ENCODE measurements around the gene FAM156B. TPM values are rescaled to one million over a fixed set of nuclear protein-coding genes. Genes with fewer than 3 reads are reported as not detected.
"Not testable (repeated sequence)": the region's sequence is repeated elsewhere in the genome, so short reads cannot be mapped to it uniquely, and the experiment has no call there.

Gene FAM156B
- total RNA-seq, 1 experiment from 2014 or later, result 11.2 TPM

GRCh38 chrX:52923781-52924241, 26.7 kb downstream of the FAM156B start:
- no peak overlapping the region for H3K18ac ChIP-seq (ENCODE audit: insufficient read length, low read depth, low read length)
- Mint-ChIP-seq H3K27ac (no peak overlapping the region), H3K4me3 (no peak overlapping the region), H3K4me1 (peaks cover 12 to 19% of the 10 kb centered on the region in 2 experiments), H3K9me3 (peaks cover 51 to 59% of the 10 kb centered on the region in 2 experiments), H3K27me3 (ENCODE audit: low read depth) (peaks cover 4% of the 10 kb centered on the region; the same call in 1 of the 2 replicates), H3K36me3 (ENCODE audit: insufficient read depth in 1 of 3, low read depth in 3 of 3) (peaks cover 0 to 5% (median 2%) of the 10 kb centered on the region in 3 experiments; a peak in 2 of 7 replicates)
- H3K14ac ChIP-seq (ENCODE audit: insufficient read depth, low read length), result no peak overlapping the region
- H3K79me1 ChIP-seq (ENCODE audit: insufficient read depth, low read depth, low read length, poor library complexity, severe bottlenecking), result no peaks in the 10 kb centered on the region
- H2AK5ac ChIP-seq (ENCODE audit: insufficient read length, low read length), result no peak overlapping the region
- no peak overlapping the region for H4K5ac ChIP-seq (ENCODE audit: insufficient read length, low read depth, low read length)
- H4K91ac ChIP-seq (ENCODE audit: insufficient read length, low read depth, low read length), result no peak overlapping the region
- no peak overlapping the region for H2BK20ac ChIP-seq (ENCODE audit: low read depth, low read length, poor library complexity, severe bottlenecking)
- no peak overlapping the region for H3T11ph ChIP-seq (ENCODE audit: low read length)
- no peaks in the 10 kb centered on the region for H3K27me3 ChIP-seq (ENCODE audit: insufficient read depth, low read length)
- no peak overlapping the region for H3K56ac ChIP-seq (ENCODE audit: insufficient read length, low read depth, low read length)
- WGBS (ENCODE audit: extremely low coverage, insufficient read length, low lambda C conversion rate), result no CpG with 5 or more reads among the region's 4 CpGs
- H2BK12ac ChIP-seq (ENCODE audit: insufficient read length, low read depth, low read length), result no peak overlapping the region
- no peak overlapping the region for H2BK120ac ChIP-seq (ENCODE audit: low read depth, low read length, poor library complexity, severe bottlenecking)
- H4K20me1 ChIP-seq (ENCODE audit: control insufficient read depth, insufficient read depth, insufficient read length), result no peaks in the 10 kb centered on the region
- H2BK5ac ChIP-seq (ENCODE audit: insufficient read length, low read length), result no peak overlapping the region
- no peak overlapping the region for H4K8ac ChIP-seq (replicated peaks; ENCODE audit: insufficient read length, low read depth, low read length)
- H3K23ac ChIP-seq (ENCODE audit: insufficient read length, low read depth, low read length), result no peak overlapping the region
- no peak overlapping the region for H3K9ac ChIP-seq (ENCODE audit: extremely low read depth, insufficient read length, low read length)
- no peak for DNase-seq
- H3K79me2 ChIP-seq (ENCODE audit: insufficient read depth, low read length), result no peaks in the 10 kb centered on the region
- H2AFZ ChIP-seq (ENCODE audit: low read length), result no peak overlapping the region
- TF ChIP-seq, protein P1, sequence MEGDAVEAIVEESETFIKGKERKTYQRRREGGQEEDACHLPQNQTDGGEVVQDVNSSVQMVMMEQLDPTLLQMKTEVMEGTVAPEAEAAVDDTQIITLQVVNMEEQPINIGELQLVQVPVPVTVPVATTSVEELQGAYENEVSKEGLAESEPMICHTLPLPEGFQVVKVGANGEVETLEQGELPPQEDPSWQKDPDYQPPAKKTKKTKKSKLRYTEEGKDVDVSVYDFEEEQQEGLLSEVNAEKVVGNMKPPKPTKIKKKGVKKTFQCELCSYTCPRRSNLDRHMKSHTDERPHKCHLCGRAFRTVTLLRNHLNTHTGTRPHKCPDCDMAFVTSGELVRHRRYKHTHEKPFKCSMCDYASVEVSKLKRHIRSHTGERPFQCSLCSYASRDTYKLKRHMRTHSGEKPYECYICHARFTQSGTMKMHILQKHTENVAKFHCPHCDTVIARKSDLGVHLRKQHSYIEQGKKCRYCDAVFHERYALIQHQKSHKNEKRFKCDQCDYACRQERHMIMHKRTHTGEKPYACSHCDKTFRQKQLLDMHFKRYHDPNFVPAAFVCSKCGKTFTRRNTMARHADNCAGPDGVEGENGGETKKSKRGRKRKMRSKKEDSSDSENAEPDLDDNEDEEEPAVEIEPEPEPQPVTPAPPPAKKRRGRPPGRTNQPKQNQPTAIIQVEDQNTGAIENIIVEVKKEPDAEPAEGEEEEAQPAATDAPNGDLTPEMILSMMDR (conservative IDR thresholded peaks at IDR 0.05), result no peak
- H3K9me3 ChIP-seq (ENCODE audit: control insufficient read depth, low read depth, low read length), result peaks cover 5% of the 10 kb centered on the region
- H3K4me1 ChIP-seq (ENCODE audit: insufficient read depth, low read length), result no peaks in the 10 kb centered on the region
- H3K23me2 ChIP-seq (ENCODE audit: insufficient read length, low read depth, low read length, poor library complexity, severe bottlenecking), result no peaks in the 10 kb centered on the region
- no peak overlapping the region for H3K4me2 ChIP-seq (ENCODE audit: insufficient read depth, insufficient read length, low read length)
- no peak overlapping the region for H2BK15ac ChIP-seq (ENCODE audit: low read depth, low read length)
- no peak overlapping the region for H3K4ac ChIP-seq (ENCODE audit: low read depth, low read length)
- no peak overlapping the region for H3K27ac ChIP-seq (ENCODE audit: insufficient read length, low read depth, low read length)

GRCh38 chrX:52930214-52930613, 33.1 kb downstream of the FAM156B start:
- H3T11ph ChIP-seq (ENCODE audit: low read length); H4K20me1 ChIP-seq (ENCODE audit: control insufficient read depth, insufficient read depth, insufficient read length); H3K18ac ChIP-seq (ENCODE audit: insufficient read length, low read depth, low read length); H2BK12ac ChIP-seq (ENCODE audit: insufficient read length, low read depth, low read length); H3K4me2 ChIP-seq (ENCODE audit: insufficient read depth, insufficient read length, low read length); H3K23me2 ChIP-seq (ENCODE audit: insufficient read length, low read depth, low read length, poor library complexity, severe bottlenecking); H3K27me3 ChIP-seq (ENCODE audit: insufficient read depth, low read length); H3K4me1 ChIP-seq (ENCODE audit: insufficient read depth, low read length); H3K23ac ChIP-seq (ENCODE audit: insufficient read length, low read depth, low read length); H2BK15ac ChIP-seq (ENCODE audit: low read depth, low read length); H2BK5ac ChIP-seq (ENCODE audit: insufficient read length, low read length); H3K4ac ChIP-seq (ENCODE audit: low read depth, low read length); H4K91ac ChIP-seq (ENCODE audit: insufficient read length, low read depth, low read length); DNase-seq; H2BK20ac ChIP-seq (ENCODE audit: low read depth, low read length, poor library complexity, severe bottlenecking); H3K4me3 Mint-ChIP-seq; H4K5ac ChIP-seq (ENCODE audit: insufficient read length, low read depth, low read length); H3K27me3 Mint-ChIP-seq (ENCODE audit: low read depth); H3K56ac ChIP-seq (ENCODE audit: insufficient read length, low read depth, low read length); H2BK120ac ChIP-seq (ENCODE audit: low read depth, low read length, poor library complexity, severe bottlenecking); H3K79me1 ChIP-seq (ENCODE audit: insufficient read depth, low read depth, low read length, poor library complexity, severe bottlenecking); H3K14ac ChIP-seq (ENCODE audit: insufficient read depth, low read length); H3K79me2 ChIP-seq (ENCODE audit: insufficient read depth, low read length); H3K9ac ChIP-seq (ENCODE audit: extremely low read depth, insufficient read length, low read length); H3K27ac Mint-ChIP-seq; H3K36me3 Mint-ChIP-seq (ENCODE audit: insufficient read depth in 1 of 3, low read depth in 3 of 3); H2AK5ac ChIP-seq (ENCODE audit: insufficient read length, low read length); H4K8ac ChIP-seq (replicated peaks; ENCODE audit: insufficient read length, low read depth, low read length); H2AFZ ChIP-seq (ENCODE audit: low read length); H3K27ac ChIP-seq (ENCODE audit: insufficient read length, low read depth, low read length): not testable (repeated sequence)
- Mint-ChIP-seq H3K4me1 (peaks cover 10 to 13% of the 10 kb centered on the region in 2 experiments), H3K9me3 (peaks cover 59 to 63% of the 10 kb centered on the region in 2 experiments)
- peaks cover 11% of the 10 kb centered on the region for H3K9me3 ChIP-seq (ENCODE audit: control insufficient read depth, low read depth, low read length)
- WGBS (ENCODE audit: extremely low coverage, insufficient read length, low lambda C conversion rate), result no CpG with 5 or more reads among the region's 6 CpGs

All from H9 (cell line).